GM18498 (cell line): ENCODE data around the gene OOSP4B.
"Not testable (repeated sequence)": the region's sequence is repeated elsewhere in the genome, so short reads cannot be mapped to it uniquely, and the experiment has no call there.

ENCODE experiments used
- ATAC-seq: cut with Tn5 transposase; IDR thresholded peaks from one replicate; pipeline ENCODE4 v1.9.1; 2021; ENCODE audit warnings: mild to moderate bottlenecking, moderate library complexity; ENCODE audit not compliant: unreplicated experiment

Gene OOSP4B

DNA sequence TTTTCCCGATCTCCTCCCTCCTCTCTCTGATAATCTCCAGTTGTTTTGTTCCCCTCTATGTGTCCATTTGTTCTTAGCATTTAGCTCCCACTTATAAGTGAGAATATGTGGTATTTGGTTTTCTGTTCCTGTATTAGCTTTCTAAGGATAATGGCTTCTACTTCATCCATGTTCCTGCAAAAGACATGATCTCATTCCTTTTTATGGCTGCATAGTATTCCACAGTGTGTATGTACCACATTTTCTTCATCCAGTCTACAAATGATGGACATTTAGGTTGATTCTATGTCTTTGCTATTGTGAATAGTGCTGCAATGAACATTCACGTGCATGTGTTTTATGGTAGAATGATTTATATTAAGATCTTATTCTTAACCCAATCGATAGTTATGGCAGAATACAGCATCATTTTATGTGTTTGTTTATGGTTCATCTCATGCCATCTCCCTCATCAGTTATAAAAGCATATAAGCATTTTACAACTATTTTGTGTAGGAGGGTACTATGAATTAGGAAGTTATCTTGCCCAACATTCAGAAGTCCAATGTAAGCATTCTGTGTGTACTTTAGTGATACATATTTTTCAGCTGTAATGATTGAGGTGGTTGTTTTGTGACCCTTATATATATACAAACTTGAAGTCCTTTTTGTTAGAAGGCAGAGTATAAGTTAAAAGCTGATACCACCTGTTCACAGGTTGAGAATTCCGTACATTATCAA lies 42.7 kb downstream of the OOSP4B start:
- ATAC-seq, result no peak

DNA sequence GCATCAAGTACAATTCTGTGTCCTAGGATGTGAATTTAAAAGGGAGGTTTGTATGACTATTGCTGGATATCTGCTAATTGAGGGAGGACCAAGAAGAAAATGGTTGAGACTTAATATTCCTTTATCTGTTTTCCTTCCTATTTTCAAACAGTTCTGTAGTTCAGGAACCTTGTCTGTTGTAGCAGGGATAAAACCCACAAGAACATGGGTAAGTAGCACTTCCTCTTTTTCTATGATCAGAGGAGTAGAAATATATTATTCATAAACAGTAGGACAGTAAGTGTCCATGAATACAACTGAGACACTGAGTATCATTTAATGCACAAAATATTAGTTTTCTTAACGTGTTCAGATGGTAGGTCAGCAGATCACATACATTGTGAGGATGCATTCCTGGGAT lies 47.1 kb downstream of the OOSP4B start:
- ATAC-seq, result no peak

DNA sequence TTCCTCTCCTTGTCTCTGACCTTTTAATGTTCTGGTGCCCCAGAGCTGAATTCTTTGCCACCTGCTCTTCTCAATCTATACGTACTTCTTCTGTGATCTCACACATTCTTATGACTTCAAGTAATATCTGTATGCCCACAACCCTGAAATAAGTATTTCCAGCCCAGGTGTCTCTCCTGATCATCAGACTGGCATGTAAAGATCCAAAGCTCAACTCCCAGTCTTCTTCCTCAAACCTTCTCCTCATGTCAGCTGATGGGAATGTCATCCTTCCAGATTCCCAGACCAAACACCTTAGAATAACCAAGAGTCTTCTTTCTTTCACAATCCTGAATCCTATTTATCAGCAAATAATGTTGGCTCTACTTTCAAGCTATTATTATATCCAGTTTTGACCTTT lies 48.8 kb downstream of the OOSP4B start:
- ATAC-seq, result no peak

DNA sequence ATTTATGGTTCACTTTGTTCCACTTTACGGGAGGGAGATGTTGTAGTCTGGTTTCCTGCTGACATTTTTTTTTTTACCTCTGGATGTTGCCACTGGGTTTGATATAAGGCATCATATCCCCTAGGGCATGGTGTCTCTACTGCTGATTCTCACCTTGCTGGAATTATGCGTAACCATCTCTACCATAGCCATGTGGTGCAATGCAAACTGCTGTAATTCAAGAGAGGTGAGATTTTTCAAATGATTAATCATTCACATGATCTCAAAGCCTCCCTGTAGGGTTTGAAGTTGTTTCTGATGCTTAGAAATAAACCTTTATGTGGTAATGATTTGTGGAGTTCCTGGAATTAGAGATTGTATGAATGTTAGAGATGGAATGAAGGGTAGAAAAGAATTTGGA lies 52.5 kb downstream of the OOSP4B start:
- no peak for ATAC-seq

DNA sequence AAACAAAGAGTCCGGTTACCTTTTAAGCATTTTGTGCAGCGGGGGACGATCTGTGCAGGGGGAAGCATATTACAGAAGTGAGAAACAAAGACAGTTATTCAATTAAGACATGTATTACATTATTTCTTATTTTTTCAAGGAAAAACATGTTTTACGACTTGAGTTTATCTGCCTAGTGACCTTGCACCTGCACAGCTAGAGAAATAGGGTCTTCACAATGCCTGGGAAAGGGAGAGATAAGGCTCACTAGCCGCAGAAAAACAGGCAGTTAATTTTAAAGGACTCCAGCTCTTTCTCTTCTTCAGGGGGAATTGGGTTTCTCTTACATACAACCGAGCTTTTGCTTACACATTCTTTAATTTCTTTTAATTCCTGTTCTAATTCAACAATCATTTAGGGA lies 54.7 kb downstream of the OOSP4B start:
- ATAC-seq, result not testable (repeated sequence)

DNA sequence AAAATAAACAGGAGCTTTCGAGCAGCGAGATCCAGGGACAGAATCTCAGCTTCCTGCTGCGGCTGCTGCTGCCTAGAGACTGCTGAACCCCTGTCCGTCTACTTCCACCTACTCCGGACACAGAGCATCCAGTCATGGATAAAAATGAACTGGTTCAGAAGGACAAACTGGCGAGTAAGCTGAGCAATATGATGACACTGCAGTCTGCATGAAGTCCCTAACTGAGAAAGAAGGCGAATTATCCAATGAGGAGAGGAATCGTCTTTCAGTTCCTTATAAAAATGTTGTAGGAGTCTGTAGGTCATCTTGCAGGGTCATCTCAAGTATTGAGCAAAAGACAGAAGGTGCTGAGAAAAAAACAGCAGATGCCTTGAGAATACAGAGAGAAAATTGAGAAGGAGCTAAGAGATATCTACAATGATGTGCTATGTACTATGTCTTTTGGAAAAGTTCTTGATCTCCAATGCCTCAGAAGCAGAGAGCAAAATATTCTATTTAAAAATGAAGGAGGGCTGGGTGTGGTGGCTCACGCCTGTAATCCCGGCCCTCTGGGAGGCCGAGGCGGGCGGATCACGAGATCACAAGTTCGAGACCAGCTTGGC lies 60.3 kb downstream of the OOSP4B start:
- ATAC-seq, result no peak

DNA sequence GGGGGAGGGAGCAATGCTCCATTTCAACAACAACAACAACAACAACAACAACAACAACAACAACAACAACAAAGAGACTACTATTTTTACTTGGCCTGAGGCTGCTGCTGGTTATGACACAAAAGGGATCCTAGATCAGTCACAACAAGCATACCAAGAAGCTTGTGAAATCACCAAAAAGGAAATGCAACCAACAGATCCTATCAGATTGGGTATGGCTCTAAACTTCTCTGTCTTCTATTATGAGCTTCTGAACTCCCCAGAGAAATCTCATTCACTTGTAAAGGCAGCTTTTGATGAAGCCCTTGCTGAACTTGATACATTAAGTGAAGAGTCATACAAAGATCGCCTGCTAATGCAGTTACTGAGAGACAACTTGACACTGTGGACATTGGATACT lies 61.0 kb downstream of the OOSP4B start:
- ATAC-seq, result no peak

DNA sequence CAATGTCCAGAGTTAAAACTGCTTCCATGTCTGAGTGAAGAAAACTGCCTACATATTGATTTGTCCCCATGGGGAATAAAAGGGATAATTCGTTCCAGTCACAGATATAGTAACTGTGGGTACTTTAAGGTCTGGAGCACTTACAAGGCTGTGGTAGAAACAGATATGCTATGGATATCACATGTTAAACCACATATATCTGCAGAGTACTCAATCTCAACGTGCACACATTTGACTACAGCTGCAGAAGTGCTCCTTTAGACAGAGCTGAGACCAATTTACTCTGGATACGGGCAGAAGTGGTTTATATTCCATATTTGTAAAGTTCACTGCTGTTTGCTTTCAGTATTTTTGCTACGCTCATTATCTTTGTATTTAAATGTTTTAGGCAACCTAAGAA lies 61.8 kb downstream of the OOSP4B start:
- ATAC-seq, result no peak

DNA sequence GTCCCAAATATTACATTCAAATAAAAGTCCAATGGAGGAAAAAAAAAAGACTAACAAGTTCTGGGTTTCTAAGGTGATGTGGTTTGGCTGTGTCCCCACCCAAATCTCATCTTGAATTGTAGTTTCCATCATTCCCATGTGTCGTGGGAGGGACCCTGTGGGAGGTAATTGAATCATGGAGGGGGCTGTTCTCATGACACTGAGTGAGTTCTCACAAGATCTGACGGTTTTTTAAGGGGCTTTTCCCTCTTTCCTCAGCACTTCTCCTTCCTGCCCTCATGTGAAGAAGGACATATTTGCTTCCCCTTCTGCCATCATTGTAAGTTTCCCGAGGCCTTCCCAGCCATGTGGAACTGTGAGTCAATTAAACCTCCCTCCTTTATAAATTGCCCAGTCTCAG lies 63.6 kb downstream of the OOSP4B start:
- no peak for ATAC-seq
